Skeletal muscle satellite cell (primary cell): Measurements from ENCODE around the gene DNAJB4.
A peak's percentile ranks its signal among the peaks of the same experiment; 100 is the strongest.
"Not testable (repeated sequence)": the region's sequence is repeated elsewhere in the genome, so short reads cannot be mapped to it uniquely, and the experiment has no call there.

Source experiments
- H3K27me3 ChIP-seq: 2 replicates; pipeline ENCODE4 v1.7.0; 2013; ENCODE audit warnings: low read length; ENCODE audit not compliant: control insufficient read depth, insufficient read depth
- H3K36me3 ChIP-seq: 2 replicates; pipeline ENCODE4 v1.7.0; 2013; ENCODE audit warnings: mild to moderate bottlenecking, control low read depth, low read length; ENCODE audit not compliant: insufficient read depth
- H3K4me1 ChIP-seq: 2 replicates; pipeline ENCODE4 v1.7.0; 2013; ENCODE audit warnings: low read length; ENCODE audit not compliant: control insufficient read depth, insufficient read depth
- H3K4me2 ChIP-seq: 2 replicates; pipeline ENCODE4 v1.7.0; 2013; ENCODE audit warnings: mild to moderate bottlenecking, low read length
- H3K4me3 ChIP-seq: 2 replicates; pipeline ENCODE4 v1.7.0; 2013; ENCODE audit warnings: low read length
- H3K9ac ChIP-seq: 2 replicates; pipeline ENCODE4 v1.7.0; 2013; ENCODE audit warnings: mild to moderate bottlenecking, low read depth, low read length, moderate library complexity
- H3K9me3 ChIP-seq: replicated peaks from 2 replicates; pipeline ENCODE4 v1.7.0; 2013; ENCODE audit warnings: mild to moderate bottlenecking, control low read depth, low read length

DNAJB4 gene

GRCh38 chr1:78011050-78011449 lies 6.3 kb downstream of the DNAJB4 start:
- Histone ChIP-seq H3K9me3 (no peaks in the 10 kb centered on the region), H3K4me2 (peak overlapping the region; percentile 79), H3K4me3 (peak overlapping the region; percentile 72), H3K27me3 (no peaks in the 10 kb centered on the region), H3K4me1 (peaks cover 5% of the 10 kb centered on the region), H3K36me3 (peaks cover 68% of the 10 kb centered on the region), H3K9ac (peak overlapping the region; percentile 93)

- H3K4me2 ChIP-seq: peak overlapping the region; percentile 26
- H3K4me3 ChIP-seq: no peak overlapping the region
- H3K36me3 ChIP-seq: peaks cover 68% of the 10 kb centered on the region
- H3K9me3 ChIP-seq: no peaks in the 10 kb centered on the region
- peaks cover 5% of the 10 kb centered on the region for H3K4me1 ChIP-seq
- H3K9ac ChIP-seq: no peak overlapping the region
- no peaks in the 10 kb centered on the region for H3K27me3 ChIP-seq
Measured at GRCh38 chr1:78015148-78015547, 10.4 kb downstream of the DNAJB4 start.

GRCh38 chr1:78019024-78019423 lies 14.3 kb downstream of the DNAJB4 start:
- peaks cover 50% of the 10 kb centered on the region for H3K36me3 ChIP-seq
- no peaks in the 10 kb centered on the region for H3K9me3 ChIP-seq
- H3K4me2 ChIP-seq: no peak overlapping the region
- H3K4me3 ChIP-seq: no peak overlapping the region
- no peak overlapping the region for H3K9ac ChIP-seq
- no peaks in the 10 kb centered on the region for H3K4me1 ChIP-seq
- no peaks in the 10 kb centered on the region for H3K27me3 ChIP-seq

- H3K4me3 ChIP-seq, H3K4me1 ChIP-seq, H3K9ac ChIP-seq, H3K27me3 ChIP-seq, H3K9me3 ChIP-seq, H3K4me2 ChIP-seq: not testable (repeated sequence)
- H3K36me3 ChIP-seq: peaks cover 36% of the 10 kb centered on the region
Measured at GRCh38 chr1:78021134-78021533, 16.4 kb downstream of the DNAJB4 start.

- peaks cover 2% of the 10 kb centered on the region for H3K4me1 ChIP-seq
- no peak overlapping the region for H3K4me2 ChIP-seq
- H3K36me3 ChIP-seq: no peaks in the 10 kb centered on the region
- H3K4me3 ChIP-seq: no peak overlapping the region
- H3K9me3 ChIP-seq: no peaks in the 10 kb centered on the region
- H3K27me3 ChIP-seq: no peaks in the 10 kb centered on the region
- no peak overlapping the region for H3K9ac ChIP-seq
Measured at GRCh38 chr1:78029793-78030192, 25.1 kb downstream of the DNAJB4 start.

GRCh38 chr1:78032996-78033796 lies 28.5 kb downstream of the DNAJB4 start:
- Histone ChIP-seq H3K36me3 (no peaks in the 10 kb centered on the region), H3K9me3 (no peaks in the 10 kb centered on the region), H3K4me3 (no peak overlapping the region), H3K4me2 (no peak overlapping the region), H3K4me1 (peaks cover 7% of the 10 kb centered on the region), H3K9ac (no peak overlapping the region), H3K27me3 (no peaks in the 10 kb centered on the region)

- Histone ChIP-seq H3K4me3 (no peak overlapping the region), H3K4me1 (peaks cover 10% of the 10 kb centered on the region), H3K27me3 (no peaks in the 10 kb centered on the region), H3K9ac (no peak overlapping the region), H3K36me3 (no peaks in the 10 kb centered on the region), H3K4me2 (no peak overlapping the region), H3K9me3 (no peaks in the 10 kb centered on the region)
Measured at GRCh38 chr1:78033797-78034172, 29.0 kb downstream of the DNAJB4 start.

- H3K27me3 ChIP-seq: no peaks in the 10 kb centered on the region
- no peaks in the 10 kb centered on the region for H3K9me3 ChIP-seq
- H3K9ac ChIP-seq: no peak overlapping the region
- H3K36me3 ChIP-seq: no peaks in the 10 kb centered on the region
- H3K4me2 ChIP-seq: no peak overlapping the region
- peaks cover 10% of the 10 kb centered on the region for H3K4me1 ChIP-seq
- no peak overlapping the region for H3K4me3 ChIP-seq
Measured at GRCh38 chr1:78035121-78035520, 30.4 kb downstream of the DNAJB4 start.

GRCh38 chr1:78036450-78036849 lies 31.7 kb downstream of the DNAJB4 start:
- Histone ChIP-seq H3K4me2 (no peak overlapping the region), H3K9me3 (no peaks in the 10 kb centered on the region), H3K27me3 (no peaks in the 10 kb centered on the region), H3K4me3 (no peak overlapping the region), H3K9ac (no peak overlapping the region), H3K36me3 (no peaks in the 10 kb centered on the region), H3K4me1 (peaks cover 10% of the 10 kb centered on the region)

- H3K27me3 ChIP-seq: no peaks in the 10 kb centered on the region
Measured at GRCh38 chr1:78038071-78038470, 33.3 kb downstream of the DNAJB4 start.

GRCh38 chr1:78038491-78038939 lies 33.8 kb downstream of the DNAJB4 start:
- no peaks in the 10 kb centered on the region for H3K36me3 ChIP-seq
- H3K9me3 ChIP-seq: no peaks in the 10 kb centered on the region
- H3K9ac ChIP-seq: no peak overlapping the region
- no peak overlapping the region for H3K4me3 ChIP-seq
- no peak overlapping the region for H3K4me2 ChIP-seq
- H3K27me3 ChIP-seq: no peaks in the 10 kb centered on the region
- peaks cover 8% of the 10 kb centered on the region for H3K4me1 ChIP-seq

More at GRCh38 chr1:78038071-78038470, 33.3 kb downstream of the DNAJB4 start:
- H3K9me3 ChIP-seq: no peaks in the 10 kb centered on the region
- no peak overlapping the region for H3K4me2 ChIP-seq
- peaks cover 9% of the 10 kb centered on the region for H3K4me1 ChIP-seq
- H3K9ac ChIP-seq: no peak overlapping the region
- no peak overlapping the region for H3K4me3 ChIP-seq
- no peaks in the 10 kb centered on the region for H3K36me3 ChIP-seq

- Histone ChIP-seq H3K4me2 (no peak overlapping the region), H3K36me3 (no peaks in the 10 kb centered on the region), H3K27me3 (no peaks in the 10 kb centered on the region), H3K4me1 (peaks cover 8% of the 10 kb centered on the region), H3K4me3 (no peak overlapping the region), H3K9ac (no peak overlapping the region), H3K9me3 (no peaks in the 10 kb centered on the region)
Measured at GRCh38 chr1:78040484-78041089, 35.8 kb downstream of the DNAJB4 start.
